HepG2 (cell line): ENCODE measurements around the gene VARS2. TPM values are rescaled to one million over a fixed set of nuclear protein-coding genes. Genes with fewer than 3 reads are reported as not detected.
A peak's percentile ranks its signal among the peaks of the same experiment; 100 is the strongest.

Experiments used
- ARNT2 ChIP-seq: sonication (generic); formaldehyde crosslinking; IDR thresholded peaks from 2 replicates; pipeline ENCODE4 v1.8.0; 2022; ENCODE audit warnings: mild to moderate bottlenecking, low read depth, missing genetic modification reagents, moderate library complexity
- BRCA1 ChIP-seq: sonication (generic); formaldehyde crosslinking; IDR thresholded peaks from 2 replicates; pipeline ENCODE4 v1.4.0; 2020; ENCODE audit warnings: missing genetic modification reagents
- GABPB1 ChIP-seq: IDR thresholded peaks from 2 replicates; pipeline ENCODE4 v1.6.1; 2016; ENCODE audit warnings: mild to moderate bottlenecking, missing genetic modification reagents, moderate library complexity, missing compliant biosample characterization
- KDM3A ChIP-seq: IDR thresholded peaks from 2 replicates; pipeline ENCODE4 v1.6.1; 2018; ENCODE audit warnings: low read depth, missing compliant biosample characterization
- KLF12 ChIP-seq: sonication (generic); formaldehyde crosslinking; IDR thresholded peaks from 2 replicates; pipeline ENCODE4 v1.4.0; 2020; ENCODE audit warnings: missing genetic modification reagents, borderline replicate concordance
- MBD4 ChIP-seq: IDR thresholded peaks from 2 replicates; pipeline ENCODE4 v1.6.1; 2012; ENCODE audit warnings: low read length, inconsistent platforms, borderline replicate concordance
- NONO ChIP-seq, 2 experiments: fragments of 450-650 bp in 1 of 2; sonication (generic) in 1 of 2; formaldehyde crosslinking in 1 of 2; IDR thresholded peaks in 1 of 2; conservative IDR thresholded peaks in 1 of 2; 2 replicates each; pipeline versions ENCODE4 v1.6.1 to v1.8.0; 2017 to 2022; ENCODE audit warnings: mild to moderate bottlenecking in 1 of 2, missing genetic modification reagents in 1 of 2, moderate library complexity in 1 of 2
- PBX3 ChIP-seq: sonication (generic); formaldehyde crosslinking; IDR thresholded peaks from 2 replicates; pipeline ENCODE4 v1.8.1; 2023; ENCODE audit warnings: missing genetic modification reagents, inconsistent platforms, borderline replicate concordance
- SUZ12 ChIP-seq: fragments of 150-350 bp; IDR thresholded peaks from 2 replicates; pipeline ENCODE4 v1.6.1; 2014; ENCODE audit warnings: low read depth, low read length
- XRCC5 ChIP-seq: fragments of 200-400 bp; formaldehyde crosslinking; optimal IDR thresholded peaks from 2 replicates; pipeline ENCODE3; 2017; ENCODE audit warnings: mild to moderate bottlenecking, low read length
- ZBTB20 ChIP-seq: sonication (generic); formaldehyde crosslinking; IDR thresholded peaks from 2 replicates; pipeline ENCODE4 v1.8.1; 2023; ENCODE audit warnings: missing genetic modification reagents, low read depth, mild to moderate bottlenecking, borderline replicate concordance
- ZNF230 ChIP-seq: sonication (generic); formaldehyde crosslinking; IDR thresholded peaks from 2 replicates; pipeline ENCODE4 v1.4.0; 2020; ENCODE audit warnings: mild to moderate bottlenecking, missing genetic modification reagents
- ZNF496 ChIP-seq: sonication (generic); formaldehyde crosslinking; IDR thresholded peaks from 2 replicates; pipeline ENCODE4 v1.8.1; 2023; ENCODE audit warnings: mild to moderate bottlenecking, moderate library complexity, missing genetic modification reagents; ENCODE audit not compliant: insufficient replicate concordance
- ZNF737 ChIP-seq: sonication (generic); formaldehyde crosslinking; IDR thresholded peaks from 2 replicates; pipeline ENCODE4 v1.5.0; 2020; ENCODE audit warnings: missing genetic modification reagents, mild to moderate bottlenecking, borderline replicate concordance
- ZNF773 ChIP-seq: sonication (generic); formaldehyde crosslinking; IDR thresholded peaks from 2 replicates; pipeline ENCODE4 v1.4.0; 2020; ENCODE audit warnings: missing genetic modification reagents, borderline replicate concordance
- ZNF777 ChIP-seq: sonication (generic); formaldehyde crosslinking; IDR thresholded peaks from 2 replicates; pipeline ENCODE4 v1.4.0; 2020; ENCODE audit warnings: missing genetic modification reagents
- polyA plus RNA-seq, 8 experiments: library from polyadenylated mRNA; depleted of rRNA in 3 of 8; stranded (reverse) in 7 of 8; unstranded in 1 of 8; fragments of >200 nt; fragmentation: Illumina TruSeq in 4 of 8; extraction: Trizol in 4 of 8; gene quantifications; 2 replicates each; pipeline versions ENCODE4 v1.2.1 to v1.2.3, GENCODE V29; 2011 to 2016; ENCODE audit warnings: low read depth in 4 of 8, missing spikeins in 1 of 8, mixed read lengths in 1 of 8; ENCODE audit not compliant: insufficient read depth in 1 of 8
- total RNA-seq, 5 experiments: library from RNA; depleted of rRNA; stranded (reverse); fragments of >200 nt; fragmentation: Illumina TruSeq; extraction: Trizol; gene quantifications; 2 replicates each; pipeline ENCODE4 v1.2.3, GENCODE V29; 2016; ENCODE audit warnings: low read depth in 1 of 5
- TF ChIP-seq, protein P1 (sequence below): sonication (generic); formaldehyde crosslinking; IDR thresholded peaks from 2 replicates; pipeline ENCODE4 v1.4.0; 2020; ENCODE audit warnings: missing genetic modification reagents
- TF ChIP-seq, protein P2 (sequence below): sonication (generic); formaldehyde crosslinking; IDR thresholded peaks from 2 replicates; pipeline ENCODE4 v1.5.0; 2020; ENCODE audit warnings: mild to moderate bottlenecking, missing genetic modification reagents, borderline replicate concordance
- TF ChIP-seq, protein P3 (sequence below): IDR thresholded peaks from 2 replicates; pipeline ENCODE4 v1.6.1; 2016; ENCODE audit warnings: low read depth

VARS2 gene
- total and polyA plus RNA-seq, 2 of the 13 experiments (the other 11 are each of a cell fraction or from before 2014, with no cell fraction given): 61.8 to 71.8 TPM

- TF ChIP-seq, protein P1, sequence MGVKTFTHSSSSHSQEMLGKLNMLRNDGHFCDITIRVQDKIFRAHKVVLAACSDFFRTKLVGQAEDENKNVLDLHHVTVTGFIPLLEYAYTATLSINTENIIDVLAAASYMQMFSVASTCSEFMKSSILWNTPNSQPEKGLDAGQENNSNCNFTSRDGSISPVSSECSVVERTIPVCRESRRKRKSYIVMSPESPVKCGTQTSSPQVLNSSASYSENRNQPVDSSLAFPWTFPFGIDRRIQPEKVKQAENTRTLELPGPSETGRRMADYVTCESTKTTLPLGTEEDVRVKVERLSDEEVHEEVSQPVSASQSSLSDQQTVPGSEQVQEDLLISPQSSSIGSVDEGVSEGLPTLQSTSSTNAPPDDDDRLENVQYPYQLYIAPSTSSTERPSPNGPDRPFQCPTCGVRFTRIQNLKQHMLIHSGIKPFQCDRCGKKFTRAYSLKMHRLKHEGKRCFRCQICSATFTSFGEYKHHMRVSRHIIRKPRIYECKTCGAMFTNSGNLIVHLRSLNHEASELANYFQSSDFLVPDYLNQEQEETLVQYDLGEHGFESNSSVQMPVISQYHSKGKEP (CRISPR knock-in tag): peak; percentile 89
- peak; percentile 76 for TF ChIP-seq ZBTB20 (CRISPR knock-in tag)
- peak; percentile 95 for TF ChIP-seq ARNT2
- no peak for TF ChIP-seq SUZ12
- no peak for TF ChIP-seq NONO (IDR thresholded peaks at IDR 0.05)
- TF ChIP-seq NONO (CRISPR knock-in tag; conservative IDR thresholded peaks at IDR 0.05): peak; percentile 99
- TF ChIP-seq XRCC5: peak; percentile 84
- TF ChIP-seq, protein P2, sequence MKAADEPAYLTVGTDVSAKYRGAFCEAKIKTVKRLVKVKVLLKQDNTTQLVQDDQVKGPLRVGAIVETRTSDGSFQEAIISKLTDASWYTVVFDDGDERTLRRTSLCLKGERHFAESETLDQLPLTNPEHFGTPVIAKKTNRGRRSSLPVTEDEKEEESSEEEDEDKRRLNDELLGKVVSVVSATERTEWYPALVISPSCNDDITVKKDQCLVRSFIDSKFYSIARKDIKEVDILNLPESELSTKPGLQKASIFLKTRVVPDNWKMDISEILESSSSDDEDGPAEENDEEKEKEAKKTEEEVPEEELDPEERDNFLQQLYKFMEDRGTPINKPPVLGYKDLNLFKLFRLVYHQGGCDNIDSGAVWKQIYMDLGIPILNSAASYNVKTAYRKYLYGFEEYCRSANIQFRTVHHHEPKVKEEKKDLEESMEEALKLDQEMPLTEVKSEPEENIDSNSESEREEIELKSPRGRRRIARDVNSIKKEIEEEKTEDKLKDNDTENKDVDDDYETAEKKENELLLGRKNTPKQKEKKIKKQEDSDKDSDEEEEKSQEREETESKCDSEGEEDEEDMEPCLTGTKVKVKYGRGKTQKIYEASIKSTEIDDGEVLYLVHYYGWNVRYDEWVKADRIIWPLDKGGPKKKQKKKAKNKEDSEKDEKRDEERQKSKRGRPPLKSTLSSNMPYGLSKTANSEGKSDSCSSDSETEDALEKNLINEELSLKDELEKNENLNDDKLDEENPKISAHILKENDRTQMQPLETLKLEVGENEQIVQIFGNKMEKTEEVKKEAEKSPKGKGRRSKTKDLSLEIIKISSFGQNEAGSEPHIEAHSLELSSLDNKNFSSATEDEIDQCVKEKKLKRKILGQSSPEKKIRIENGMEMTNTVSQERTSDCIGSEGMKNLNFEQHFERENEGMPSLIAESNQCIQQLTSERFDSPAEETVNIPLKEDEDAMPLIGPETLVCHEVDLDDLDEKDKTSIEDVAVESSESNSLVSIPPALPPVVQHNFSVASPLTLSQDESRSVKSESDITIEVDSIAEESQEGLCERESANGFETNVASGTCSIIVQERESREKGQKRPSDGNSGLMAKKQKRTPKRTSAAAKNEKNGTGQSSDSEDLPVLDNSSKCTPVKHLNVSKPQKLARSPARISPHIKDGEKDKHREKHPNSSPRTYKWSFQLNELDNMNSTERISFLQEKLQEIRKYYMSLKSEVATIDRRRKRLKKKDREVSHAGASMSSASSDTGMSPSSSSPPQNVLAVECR (CRISPR knock-in tag): peak; percentile 93
- peak; percentile 87 for TF ChIP-seq KLF12
- TF ChIP-seq ZNF230: peak; percentile 88
- TF ChIP-seq ZNF496 (CRISPR knock-in tag): no peak
- no peak for TF ChIP-seq MBD4
- TF ChIP-seq PBX3: 0 out of 2 replicates have a peak, but pooled peaks have one; percentile 59
- TF ChIP-seq KDM3A (CRISPR knock-in tag): peak; percentile 85
- peak; percentile 93; the same call in 1 of the 2 replicates for TF ChIP-seq ZNF737
- peak; percentile 76; the same call in 1 of the 2 replicates for TF ChIP-seq BRCA1
- peak; percentile 73 for TF ChIP-seq ZNF777 (CRISPR knock-in tag)
- peak; percentile 86; the same call in 1 of the 2 replicates for TF ChIP-seq ZNF773 (CRISPR knock-in tag)
- peak; percentile 89 for TF ChIP-seq GABPB1 (CRISPR knock-in tag)
- TF ChIP-seq, protein P3, sequence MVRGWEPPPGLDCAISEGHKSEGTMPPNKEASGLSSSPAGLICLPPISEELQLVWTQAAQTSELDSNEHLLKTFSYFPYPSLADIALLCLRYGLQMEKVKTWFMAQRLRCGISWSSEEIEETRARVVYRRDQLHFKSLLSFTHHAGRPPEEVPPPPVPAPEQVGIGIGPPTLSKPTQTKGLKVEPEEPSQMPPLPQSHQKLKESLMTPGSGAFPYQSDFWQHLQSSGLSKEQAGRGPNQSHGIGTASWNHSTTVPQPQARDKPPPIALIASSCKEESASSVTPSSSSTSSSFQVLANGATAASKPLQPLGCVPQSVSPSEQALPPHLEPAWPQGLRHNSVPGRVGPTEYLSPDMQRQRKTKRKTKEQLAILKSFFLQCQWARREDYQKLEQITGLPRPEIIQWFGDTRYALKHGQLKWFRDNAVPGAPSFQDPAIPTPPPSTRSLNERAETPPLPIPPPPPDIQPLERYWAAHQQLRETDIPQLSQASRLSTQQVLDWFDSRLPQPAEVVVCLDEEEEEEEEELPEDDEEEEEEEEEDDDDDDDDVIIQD (CRISPR knock-in tag): no peak; the same call in 1 of the 2 replicates
These were observed at the start of gene VARS2 (continued) for GRCh38 chr6:30914076-30914853.
